GM19351 (cell line): ENCODE results near the gene KLF2.

Source experiments
- ATAC-seq: cut with Tn5 transposase; IDR thresholded peaks from one replicate; pipeline ENCODE4 v1.9.1; 2021; ENCODE audit warnings: mild to moderate bottlenecking, moderate library complexity; ENCODE audit not compliant: unreplicated experiment

The KLF2 gene

DNA sequence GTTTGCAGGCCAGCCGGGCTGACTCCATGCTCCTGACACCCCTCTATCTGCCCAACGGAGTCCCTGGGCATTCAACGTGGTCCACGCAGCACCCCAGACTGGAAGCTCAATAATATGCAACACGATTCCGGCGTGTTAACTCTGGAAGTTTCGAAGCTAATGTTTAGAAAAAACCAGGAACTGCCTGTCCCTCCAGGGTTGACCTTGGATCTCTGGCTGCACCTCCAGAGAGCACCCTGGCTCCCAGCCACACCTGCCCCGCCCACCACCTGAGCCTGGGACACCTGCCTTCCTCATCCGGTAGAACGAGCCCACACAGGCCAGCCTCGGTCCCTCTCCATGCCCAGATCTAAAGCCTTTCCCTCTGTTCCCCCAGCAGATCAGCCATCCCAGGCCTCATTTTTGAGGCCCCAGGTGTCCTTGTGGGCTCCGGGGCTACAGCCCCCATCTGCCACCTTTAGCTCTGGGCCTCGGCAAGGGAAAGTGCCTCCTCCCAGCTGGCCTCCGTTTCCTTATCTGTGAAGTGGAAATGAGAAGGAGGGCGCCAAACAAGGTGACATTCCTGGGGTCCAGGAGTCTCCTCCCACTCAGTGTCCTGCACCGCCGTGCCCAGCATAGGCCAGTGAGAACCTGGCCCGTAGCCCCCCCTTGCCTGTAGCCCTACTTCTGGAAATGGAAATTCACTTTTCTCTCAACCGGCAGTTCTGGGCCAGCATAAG lies 38.7 kb downstream of the KLF2 start:
- no peak for ATAC-seq

DNA sequence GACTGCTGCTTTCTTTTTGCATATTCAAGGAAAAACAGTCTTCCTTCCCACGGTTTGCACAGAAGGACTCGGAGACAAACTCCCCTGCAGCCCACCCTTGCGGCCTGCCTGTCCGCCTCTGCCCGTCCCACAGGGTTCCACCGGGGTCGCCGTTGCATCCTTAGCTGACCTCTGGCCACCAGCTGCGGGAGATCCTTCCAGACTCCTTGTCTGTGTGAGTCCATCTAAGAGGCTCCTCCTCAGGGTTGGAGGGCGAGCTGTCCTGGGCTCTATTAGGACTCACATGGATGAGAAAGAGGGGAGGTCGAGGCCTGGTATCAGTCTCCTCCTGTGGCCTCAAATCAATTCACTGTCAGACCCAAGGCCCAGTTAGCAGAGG lies 39.2 kb downstream of the KLF2 start:
- ATAC-seq: no peak

DNA sequence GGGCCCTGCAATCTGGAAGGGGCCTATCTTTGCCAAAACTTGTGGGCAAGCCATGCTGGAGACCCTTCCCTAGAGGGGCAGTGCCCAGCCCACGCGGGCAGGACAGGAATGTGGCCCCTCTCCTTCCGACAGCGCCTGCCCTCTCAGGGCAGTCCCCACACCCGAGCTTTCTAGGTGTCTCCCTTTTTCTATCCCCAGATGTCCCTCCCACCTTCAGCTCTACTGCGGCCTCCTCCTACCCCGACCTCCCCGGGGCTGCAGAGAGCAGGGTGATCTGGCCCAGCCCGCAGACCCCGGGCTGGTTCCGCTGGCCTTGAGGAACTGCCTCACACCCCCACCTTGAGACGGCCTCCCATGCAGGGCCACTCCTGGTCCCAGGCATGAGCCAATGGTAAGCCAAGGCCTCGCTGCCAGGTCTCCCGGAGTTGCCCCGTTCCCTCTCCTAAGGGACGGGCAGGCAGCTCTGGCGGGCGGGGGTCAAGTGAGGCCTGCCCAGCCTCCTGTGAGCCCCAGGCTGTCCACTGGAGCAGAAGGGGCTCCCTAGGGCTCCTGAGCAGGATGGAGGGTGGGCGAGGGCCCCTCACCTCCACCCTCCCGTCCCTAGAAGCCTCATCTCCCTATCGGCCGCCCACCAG lies 39.7 kb downstream of the KLF2 start:
- ATAC-seq: no peak

DNA sequence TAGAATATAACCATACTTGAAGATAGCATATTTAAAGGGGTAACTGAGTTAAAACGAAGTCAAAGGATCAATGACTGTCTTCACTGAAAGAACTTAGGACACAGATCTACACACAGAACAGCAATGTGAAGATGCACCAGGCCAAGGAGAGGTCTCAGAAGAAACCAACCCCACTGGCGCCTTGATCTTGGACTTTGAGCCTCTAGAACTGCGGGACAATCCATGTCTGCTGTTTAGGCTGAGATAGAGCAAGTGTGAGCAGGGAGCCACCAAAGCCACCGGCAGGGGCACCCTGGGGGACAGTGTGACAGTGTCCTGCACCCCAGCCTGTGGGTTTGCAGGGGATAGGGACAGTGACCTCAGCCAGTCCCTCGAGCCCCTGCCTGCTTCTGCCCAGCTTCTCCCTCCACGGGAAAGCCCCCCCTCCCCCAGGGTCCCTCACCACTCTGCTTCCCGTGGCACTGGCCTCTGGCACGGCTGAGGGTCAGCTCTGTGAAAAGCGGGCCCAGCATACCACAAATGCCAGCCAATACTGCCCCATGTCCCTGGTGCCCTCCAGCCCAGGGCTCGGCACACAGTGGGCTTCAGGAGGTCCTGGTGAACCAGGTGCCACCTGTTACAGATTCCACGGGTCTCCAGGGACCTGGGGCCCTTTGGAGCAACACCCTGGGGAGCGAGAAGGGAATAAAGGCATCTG lies 40.8 kb downstream of the KLF2 start:
- no peak for ATAC-seq

DNA sequence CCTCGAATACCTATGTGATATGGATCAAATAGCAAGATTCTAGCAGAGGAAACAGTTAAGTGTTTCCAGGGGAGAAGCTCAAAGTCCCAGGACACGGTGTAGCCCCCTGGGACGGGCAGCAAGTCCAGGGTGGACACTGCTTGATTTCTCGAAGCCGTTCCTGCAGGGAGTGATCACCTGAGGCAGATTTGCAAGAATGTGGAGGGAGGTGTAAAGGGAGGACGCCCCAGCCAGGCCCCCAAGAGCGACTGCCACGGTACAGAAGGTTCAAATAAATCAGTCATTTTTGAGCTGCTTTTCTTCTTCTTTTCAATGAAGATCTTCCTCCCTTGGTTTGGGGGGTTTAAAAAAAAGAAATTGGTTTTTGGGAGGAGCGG lies 41.4 kb downstream of the KLF2 start:
- ATAC-seq: no peak

DNA sequence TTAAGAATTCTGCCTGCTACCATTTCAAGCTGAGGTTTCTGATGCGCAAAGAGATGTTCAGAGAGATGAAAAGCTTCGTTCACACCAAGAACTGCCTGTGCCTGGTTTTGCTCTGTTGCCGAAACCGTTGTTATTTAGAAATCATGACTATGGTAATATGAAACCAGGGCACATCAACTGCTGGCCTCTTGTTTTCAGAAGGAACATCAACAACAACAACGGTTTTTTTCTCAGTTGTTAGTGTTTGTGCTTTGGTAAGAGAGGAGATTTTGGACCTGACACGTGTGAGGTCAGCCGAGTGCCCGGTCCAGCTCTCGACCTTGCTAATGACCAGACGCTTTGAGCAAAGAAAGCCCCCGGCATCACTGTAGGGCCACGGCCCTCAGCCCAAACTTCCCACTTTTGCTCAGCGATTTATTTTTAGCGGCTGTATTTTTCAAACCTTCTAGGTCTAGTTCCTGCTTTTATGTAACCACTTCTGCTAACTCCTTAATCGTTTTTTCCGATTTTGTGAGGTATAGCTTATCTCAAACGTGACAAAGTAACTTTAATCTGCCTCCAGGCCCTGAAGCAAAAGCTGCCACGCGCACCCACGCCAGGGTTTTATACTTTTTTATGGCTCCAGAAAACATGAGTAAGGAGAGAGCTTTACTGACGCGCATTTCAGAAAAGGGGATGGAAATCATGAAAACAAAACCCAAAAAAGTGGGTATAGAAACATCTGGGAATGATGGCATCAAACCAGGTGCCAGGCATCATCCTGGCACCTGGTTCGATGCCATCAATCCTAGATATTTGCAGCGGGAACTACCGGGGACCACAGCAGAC lies 42.0 kb downstream of the KLF2 start:
- peak; percentile 56 for ATAC-seq

DNA sequence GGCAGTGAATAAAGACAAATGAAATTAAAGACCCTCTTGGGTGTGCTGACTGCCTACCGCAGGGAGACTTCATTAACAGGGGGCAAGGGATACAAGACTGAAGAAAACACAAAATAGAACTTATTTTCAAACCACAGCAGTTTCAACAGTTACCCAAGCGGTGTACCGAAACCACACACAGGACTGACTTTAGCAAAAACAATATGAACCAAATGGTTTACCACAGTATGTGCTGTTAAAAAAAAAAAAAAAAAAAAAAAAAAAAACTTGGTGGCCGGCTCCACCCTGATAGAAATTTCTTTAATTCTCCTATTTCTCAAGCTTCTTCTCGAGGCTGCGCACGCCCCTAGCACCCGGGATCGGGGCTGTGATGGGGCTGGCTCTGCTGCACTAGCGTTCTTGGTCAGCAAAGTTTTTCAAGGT lies 42.6 kb downstream of the KLF2 start:
- ATAC-seq: peak; percentile 44

DNA sequence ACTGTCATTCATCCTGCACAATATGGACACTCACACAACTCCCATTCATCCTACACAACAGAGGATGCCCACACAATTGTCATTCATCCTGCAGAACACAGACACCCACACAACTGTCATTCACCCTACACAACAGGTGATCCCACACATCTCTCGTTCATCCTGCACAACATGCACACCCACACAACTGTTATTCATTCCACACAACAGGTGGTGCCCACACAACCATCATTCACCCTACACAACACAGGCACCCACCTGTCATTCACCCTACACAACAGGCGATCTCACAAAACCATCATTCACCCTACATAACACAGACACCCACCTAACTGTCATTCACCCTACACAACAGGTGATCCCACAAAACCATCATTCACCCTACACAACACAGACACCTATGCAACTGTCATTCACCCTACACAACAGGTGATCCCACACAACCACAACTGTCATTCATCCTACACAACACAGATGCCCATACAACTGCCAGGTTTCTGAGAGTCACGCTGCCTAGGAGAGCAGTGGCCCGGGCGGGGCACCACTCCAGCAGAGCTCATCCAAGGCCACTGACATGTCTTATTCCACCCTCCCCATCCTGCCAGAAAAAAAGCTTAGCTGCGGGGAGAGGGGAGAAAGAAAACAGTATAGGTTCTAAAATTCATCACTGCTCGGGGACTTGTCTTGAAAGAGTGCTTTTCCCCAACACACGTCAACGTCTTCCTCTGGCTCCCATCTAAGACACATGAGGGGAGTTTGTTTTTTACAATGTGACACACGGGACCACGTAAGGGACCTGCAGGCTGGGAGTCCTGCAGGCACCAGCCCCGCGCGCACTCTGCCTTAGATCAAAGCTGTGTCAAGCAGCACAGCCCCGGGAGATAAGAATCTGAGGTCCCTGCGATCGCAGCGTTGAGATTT lies 44.0 kb downstream of the KLF2 start:
- ATAC-seq: no peak

DNA sequence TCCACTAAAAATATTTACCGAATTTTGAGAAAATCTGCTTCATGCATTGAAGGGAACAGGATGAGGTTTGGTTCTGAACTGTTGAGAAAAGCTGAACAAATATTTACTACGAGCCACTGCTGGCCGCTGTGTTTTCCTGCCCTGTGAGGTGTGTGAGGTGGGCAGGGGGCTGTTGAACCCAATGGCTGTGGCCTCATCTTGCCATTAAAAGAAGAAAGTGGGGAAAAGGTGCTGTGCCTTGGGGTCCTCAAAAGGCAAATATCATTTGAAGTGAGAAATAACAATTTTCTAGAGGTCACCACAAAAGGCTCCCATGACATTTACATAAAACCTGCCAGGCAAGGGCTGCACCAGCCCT lies 44.7 kb downstream of the KLF2 start:
- no peak for ATAC-seq

DNA sequence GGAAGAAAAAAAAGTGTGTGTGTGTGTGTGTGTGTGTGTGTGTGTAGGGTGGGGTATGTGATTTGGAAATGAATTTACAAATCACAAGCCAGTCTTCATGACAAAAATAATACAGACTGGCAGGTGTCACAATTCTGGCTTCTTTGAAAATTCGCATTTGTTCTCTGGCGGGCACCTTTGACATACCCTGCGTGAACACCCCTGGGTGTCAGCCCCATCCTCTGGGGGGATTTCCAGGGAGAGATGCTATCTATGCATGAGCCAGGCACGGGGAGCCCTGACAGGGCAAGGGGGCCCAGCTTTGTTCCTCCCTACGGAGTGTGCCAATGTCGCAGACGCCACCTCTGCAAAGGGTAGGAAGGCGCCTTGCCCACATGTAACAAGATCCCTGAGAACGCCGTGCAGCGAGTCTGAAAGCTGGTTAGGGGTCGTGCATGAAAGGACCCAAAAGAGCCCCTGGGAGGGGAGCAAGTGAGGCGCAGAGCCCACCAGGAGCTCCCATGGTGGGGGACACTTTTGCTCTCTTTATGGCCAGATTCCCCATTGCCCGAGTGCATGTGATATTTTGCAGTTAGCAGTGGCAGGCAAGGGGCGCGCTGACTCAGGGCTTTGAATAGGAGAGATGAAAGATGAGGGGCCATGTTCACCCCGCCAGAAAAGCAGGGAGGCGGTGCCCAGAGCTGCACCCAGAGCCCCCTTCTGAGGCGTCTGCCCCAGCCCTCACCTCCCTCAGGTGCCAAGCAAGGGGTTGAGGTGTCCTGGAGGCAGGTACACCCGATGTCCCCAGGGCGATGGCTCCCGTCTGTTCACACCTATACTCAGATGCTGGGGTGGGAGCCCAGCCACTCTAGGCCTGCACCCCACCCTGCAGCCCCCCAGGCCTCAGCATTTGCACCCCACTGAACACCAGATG lies 45.3 kb downstream of the KLF2 start:
- no peak for ATAC-seq

DNA sequence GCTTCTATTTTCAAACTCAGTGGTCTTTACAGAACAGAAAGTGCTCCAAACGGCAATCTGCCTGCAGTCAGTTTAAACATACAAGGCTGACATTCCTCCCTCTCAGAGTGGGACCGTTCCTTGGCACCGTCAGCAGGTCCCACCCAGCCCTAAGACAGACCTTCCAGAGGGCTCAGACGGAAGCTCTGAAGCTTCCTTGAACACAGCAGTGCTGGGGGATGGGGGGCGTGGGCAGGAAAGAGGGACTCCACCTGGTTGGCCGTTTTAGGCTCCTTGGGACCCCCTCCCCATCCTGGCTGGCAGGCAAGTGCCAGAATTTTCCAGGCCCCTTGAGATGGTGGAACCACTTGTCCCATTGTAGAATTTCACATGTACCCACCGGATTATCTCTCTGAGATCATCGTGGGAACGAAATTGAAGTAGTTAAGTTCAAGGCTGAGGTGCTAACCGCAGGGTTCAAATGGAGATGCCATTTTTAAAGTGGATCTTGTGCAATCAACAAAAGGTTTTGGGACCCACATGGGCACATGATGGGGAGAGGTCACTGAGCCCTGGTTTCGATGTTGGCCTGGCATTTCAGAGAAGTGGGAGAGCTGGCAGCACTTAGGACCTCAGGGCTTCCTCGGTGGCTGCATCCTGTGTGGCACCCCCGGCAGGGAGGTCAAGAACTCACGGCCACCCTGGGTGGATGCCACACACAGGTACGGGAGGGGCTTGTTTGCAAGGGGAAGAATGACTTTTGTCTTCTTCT lies 46.2 kb downstream of the KLF2 start:
- no peak for ATAC-seq

DNA sequence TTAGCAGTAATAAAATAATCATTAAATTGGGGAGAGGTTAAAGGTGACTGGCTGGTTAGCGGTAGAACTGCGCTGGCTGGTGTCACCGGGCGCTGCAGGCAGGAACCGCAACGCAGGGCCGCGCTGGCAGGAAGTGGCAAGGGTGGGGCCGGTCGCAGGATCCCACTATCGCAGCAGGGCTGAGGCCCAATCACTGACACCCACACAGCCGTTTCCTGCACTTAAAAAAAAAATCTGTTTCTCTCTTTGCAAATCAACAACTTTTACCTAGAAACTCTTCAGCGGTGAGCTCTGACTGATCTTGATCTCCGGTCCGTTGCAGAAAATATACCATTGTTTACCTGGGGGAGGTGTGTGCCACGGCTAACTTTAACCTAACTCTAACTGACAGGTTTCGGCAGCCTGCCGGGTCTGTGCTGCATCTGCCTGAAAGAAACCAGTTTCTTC lies 46.9 kb downstream of the KLF2 start:
- ATAC-seq: peak; percentile 59

DNA sequence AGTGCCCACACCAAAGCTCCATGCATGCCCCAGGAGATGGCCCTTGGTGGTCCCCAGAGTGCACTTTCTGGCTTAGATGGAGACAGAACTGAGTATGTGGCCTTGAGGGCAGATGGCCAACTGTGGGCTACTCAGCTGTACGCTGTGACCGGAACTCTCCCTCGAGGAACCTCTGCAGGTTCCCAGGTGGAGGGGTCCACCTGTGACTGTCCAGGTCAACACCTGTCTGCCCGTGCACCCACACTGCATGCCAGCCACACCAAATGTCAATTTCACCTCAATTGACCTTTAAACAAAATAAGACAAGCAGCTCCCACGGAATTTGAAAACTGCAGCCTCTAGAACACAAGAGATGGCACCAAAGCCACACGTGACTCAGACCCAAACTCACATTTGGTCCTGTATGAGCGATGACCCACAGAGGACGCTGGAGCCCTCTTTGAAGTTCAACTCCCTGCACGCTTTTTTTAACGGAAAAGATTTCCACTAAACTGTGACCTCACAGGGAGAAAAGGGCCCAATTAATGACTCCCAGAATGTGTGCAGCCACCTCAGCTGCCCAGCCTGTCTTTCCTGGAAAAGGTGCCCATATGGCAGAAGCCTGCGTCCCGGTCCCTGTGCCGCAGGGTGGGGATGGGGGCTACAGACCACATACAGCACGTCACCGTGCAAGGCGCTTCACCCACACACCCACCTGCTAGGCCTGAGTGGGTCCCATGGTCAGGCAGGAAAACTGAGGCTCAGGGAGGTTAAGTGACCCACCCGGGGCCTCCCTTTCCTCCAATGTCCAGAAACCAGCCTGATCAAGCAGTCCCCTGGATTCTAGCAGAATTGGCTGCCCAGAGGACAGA lies 47.7 kb downstream of the KLF2 start:
- peak; percentile 17 for ATAC-seq

DNA sequence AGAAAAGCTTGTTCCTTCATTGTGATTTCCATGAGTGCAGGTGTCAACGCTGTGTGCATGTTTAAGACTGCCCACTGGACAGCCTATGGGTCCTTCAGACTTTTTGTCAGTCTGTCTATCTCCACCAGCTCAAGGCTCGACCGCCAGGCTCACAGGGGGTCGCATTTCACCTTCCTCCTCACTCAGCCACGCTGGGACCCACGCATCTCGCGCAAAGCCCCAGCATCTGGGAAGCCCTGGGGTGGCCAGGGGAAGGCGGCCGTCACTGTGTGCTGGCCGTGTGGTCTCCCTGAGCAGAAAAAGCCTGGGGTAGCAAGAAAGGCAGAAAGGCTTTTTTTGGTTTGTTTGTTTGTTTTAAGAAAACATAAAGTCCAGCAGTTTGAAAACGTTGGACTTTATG lies 48.5 kb downstream of the KLF2 start:
- no peak for ATAC-seq

DNA sequence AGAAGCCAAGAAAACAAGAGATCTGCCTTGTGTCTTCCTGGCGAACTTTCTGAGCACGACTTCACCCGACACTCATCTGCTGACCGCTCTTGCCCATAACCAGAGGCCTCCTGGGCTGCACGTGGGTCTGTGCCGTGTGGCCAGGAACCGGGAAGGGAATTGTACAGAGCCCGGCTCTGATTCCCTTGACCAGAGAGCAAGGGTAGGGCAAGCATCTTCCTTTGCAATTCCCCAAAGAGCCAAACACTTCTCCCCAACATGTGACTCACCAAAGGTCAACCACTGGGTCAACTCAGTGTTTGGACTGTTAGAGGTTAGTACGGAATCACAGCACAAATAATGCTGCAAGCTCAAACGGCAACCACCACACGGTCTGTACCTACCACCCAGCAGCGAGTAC lies 48.9 kb downstream of the KLF2 start:
- ATAC-seq: no peak

DNA sequence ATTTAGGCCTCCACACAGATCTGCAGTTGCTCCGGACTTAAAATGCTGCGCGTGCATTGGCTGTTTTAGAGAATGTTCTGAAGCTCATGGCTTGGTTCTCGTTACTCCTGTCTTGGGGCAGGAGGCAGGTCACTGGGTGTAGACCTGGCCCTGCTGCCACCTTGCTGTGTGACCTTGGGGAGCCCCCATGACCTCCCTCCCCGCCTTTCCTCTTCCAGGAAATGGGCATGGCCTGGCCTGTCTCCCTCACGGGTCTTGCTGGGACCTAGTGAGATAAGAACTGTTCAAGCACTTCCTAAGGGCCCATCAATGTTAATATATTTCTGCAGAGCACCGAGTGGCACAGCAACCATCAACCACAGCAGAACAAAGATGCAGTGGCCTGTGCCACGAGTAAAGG lies 49.4 kb downstream of the KLF2 start:
- ATAC-seq: no peak

DNA sequence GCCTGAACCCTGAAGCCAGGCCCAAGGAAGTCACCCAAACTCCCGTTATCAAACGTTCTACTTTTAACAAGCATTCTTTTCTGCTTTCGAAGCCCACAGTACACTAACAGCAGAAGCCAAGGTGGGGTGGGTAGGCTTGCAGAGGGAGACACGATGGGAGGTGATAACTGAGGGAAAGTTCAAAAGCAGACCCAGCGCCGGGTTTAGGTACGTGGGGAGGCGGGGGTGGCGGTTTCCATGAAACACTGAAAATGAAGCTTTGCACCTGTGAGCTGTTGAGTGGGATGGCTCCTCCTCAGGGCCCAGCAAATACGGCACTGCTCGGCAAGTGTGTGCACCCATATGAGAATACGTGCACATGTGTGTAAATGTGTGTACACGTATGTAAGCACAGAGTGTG lies 49.8 kb downstream of the KLF2 start:
- ATAC-seq: no peak
